HG03565 (cell line): ENCODE results near the gene IFITM10.

Experiments used
- ATAC-seq: cut with Tn5 transposase; IDR thresholded peaks from one replicate; pipeline ENCODE4 v1.9.1; 2021; ENCODE audit warnings: mild to moderate bottlenecking, moderate library complexity; ENCODE audit not compliant: unreplicated experiment

Gene IFITM10

DNA sequence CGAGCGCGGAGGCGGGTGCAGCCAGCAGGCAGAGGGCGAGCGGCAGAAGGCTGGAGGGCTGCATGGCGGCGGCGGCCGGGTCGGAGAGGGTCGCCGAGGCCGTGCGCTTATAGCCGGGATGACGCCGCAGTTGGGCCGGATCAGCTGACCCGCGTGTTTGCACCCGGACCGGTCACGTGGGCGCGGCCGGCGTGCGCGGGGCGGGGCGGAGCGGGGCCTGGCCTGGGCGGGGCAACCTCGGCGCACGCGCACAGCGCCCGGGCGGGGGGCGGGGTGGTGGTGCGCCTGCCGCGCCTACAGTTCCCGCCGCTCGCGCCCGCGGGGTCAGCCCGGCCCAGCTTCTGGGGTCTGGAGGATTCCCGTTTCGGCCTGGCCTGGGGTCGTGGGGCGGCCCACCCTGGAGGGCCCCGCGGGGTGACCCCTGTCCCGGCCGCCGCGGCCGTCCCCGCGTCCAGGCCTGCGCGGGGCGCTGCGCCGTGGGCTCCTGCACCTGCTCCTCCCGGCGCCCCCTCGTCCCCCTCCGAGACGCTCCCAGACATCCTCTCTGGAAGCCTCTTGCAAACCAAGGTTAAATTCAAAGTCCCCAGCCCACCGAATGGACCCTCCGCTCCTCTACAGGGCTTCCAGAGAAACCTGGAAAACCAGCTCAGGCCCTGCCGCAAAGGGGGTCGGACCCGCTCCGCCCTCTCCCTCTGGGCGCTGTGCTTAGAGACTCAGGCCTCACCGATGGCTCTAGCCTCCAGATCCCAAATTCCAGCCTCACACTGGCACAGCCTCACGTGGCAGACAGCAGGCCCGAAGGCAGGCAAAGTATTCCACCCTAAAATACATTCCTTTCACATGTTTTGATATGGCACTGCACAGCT, 13.6 kb upstream of the IFITM10 start, which contains the start of gene CTSD:
CTSD (minus strand) TSS at position 132 of the 866 bp plus-strand sequence; CDS start at position 64, 68 bp downstream.
- peak; percentile 62 for ATAC-seq

DNA sequence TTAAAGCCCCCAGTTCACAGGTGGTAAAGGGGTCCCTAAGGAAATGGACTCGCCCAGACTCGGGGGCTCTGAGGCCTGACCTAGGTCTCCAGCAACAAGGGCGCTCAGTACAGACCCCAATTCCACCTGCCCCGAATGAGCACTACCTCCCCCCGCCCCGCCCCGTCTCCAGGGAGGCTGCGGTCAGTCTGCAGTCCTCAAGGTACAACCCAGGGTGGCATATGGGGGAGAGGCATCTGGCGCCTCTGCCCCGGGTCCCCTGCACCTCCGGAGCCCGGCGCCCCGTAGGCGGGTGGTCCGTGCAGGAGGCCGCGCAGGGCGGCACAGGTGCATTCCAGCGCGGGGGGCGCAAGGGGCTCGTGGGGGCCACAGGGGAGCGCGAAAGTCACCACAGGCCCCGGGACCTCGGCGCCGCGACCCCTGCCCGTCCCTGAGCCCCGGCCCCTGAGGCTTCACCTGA, 13.0 kb upstream of the IFITM10 start:
- ATAC-seq, result peak; percentile 18

DNA sequence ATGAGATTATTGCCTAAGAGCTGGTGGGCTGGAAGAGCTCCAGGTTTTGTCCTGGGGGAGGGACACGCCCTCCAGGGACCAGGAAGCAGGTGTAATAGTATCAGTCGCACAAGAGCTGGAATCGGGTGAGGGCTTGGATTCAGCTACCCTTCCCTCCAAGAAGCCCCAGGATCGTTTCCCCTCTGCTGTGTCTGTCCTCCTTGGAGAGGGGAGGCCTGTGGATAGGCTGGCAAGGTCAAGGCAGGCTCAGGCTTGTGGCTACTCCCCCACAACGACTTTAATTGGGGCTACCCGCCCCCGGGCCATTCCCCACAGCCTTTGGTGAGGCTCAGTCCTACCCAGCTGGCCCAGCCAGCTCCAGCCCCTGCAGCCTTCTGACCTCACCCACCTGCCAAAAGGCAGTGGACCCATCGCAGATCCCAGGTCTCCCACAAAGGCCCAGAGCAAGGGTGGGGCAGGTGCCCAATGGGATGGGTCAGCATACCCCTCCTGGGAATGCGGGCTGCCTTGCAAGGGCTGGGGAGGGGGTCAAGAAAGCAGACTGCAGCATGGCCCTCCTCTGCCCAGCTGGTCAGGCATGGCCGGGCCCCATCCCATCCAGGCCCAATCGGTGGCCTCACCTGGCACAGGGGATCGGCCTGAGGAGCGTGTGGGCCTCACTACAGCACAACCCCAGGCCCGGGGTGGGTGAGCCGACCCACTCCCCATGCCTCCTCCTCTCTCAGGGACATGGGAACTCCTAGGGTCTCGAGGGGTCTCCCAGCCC, 12.3 kb upstream of the IFITM10 start:
- ATAC-seq, result no peak

DNA sequence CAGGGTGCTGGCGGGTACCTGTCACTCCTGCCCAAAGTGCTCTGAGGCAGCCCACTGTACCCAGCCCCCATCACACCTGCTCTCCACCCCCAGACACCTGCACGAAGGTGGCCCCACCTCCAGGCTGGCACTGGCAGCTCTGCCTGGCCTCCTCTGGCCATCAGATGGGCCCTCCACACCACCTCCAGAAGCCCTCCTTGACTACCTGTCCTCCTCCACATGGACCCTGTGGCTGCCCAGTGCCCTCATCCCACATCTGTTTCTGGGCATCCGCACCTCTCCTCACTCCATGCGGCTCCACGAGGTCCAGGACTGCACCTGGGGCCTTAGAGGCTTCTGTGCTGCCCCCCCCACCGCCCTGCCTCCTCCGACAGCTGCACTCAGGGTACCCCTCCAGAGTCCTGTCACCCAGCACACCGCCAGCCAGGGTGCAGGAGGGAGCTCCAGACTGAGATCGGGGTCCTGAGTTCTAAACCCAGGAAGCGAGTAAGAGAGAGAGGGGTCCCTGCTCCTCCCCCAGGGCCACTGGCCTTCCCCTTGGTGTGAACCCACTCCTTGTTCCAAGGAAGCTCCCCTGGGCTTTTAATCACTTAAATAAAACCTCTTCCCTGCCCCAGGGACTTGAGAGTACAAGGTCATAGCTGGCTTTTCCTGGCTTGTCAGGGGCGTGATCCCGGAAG, 11.6 kb upstream of the IFITM10 start:
- no peak for ATAC-seq

DNA sequence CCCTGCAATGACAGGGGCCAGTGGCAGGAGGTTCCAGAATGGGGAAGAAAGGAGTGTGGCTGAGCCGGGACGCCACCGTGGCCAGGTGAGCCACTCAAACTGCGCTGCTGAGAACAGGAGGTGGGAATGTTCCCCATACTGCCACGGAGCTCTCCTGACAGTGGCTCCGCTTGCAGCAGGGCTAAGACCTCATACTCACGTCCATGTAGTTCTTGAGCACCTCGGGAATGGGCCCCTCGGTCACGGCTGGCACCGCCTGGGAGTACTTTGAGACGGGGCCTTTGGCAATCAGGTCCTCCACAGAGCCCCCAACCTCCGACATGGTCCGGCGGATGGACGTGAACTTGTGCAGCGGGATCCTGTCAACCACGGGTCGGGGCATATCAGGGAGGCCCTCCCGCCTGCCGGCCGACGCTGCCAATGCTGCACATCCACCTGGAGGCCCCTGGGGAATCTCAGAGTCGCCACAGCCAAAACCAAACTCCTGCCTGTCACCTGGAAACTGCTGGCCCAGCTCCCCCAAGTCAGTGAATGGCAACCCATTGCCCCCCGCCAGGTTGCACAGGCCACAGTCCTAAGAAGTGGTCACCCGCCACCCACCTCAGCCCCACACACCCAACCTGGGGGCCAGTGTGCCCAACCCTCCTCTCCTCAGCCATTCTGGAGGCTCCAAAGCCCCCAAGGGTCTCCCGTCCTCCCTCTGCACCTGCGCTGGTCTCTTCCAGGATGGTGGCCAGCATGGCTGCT, 10.9 kb upstream of the IFITM10 start:
- no peak for ATAC-seq

DNA sequence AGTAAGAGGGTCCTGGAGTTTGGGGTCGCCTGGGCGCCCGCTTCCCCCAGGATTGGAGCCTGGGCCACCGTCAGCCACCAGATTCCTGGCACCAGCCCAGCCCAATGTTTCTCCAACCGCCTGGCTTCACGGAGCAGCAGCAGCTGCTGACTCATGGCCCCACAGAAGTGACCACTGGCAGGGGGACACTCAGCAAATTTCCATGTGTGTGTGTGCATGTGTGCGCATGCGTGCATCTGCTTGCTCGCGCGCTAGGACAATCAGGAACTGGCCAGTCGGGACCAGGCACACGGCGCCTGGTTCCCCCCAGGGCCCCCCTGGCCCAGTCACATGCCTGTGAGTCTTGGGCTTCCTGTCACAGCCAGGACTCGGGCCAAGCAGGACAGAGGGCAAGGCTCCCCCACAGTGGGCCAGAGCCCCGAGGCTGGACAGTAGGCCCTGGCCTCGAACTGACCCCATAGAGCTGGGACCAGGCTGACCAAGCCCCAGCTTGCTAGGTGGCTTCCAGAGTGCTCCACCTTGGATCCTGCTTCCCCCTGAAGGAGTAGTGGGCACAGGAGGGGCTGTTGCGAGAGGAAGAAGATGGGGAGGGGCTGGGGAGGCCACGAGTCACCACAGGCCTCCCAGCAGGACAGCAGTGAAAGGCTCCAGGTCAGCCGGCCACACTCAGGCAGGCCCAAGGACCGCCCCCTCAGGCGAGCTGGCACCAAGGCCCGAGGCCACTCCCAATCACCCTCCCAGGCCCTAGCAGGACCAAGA, 10.1 kb upstream of the IFITM10 start:
- no peak for ATAC-seq

DNA sequence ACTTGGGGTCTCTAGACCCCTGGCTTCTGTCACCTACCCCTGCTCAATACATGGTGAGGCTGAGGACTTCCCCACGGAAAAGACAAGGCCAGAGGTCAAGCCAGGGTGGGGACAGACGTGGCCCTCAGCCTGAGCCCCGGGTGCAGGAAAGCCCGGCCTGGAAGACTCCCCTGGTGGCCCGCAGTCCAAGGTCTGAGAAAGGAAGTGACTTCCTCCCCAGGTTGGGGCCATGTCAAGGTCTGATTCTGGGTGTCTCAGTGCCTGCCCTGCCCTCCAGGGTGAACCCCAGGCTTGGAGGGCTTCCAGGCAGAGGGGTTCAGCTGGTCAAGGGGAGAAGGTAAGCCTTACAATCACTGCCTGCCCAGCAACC, 9.4 kb upstream of the IFITM10 start:
- no peak for ATAC-seq

DNA sequence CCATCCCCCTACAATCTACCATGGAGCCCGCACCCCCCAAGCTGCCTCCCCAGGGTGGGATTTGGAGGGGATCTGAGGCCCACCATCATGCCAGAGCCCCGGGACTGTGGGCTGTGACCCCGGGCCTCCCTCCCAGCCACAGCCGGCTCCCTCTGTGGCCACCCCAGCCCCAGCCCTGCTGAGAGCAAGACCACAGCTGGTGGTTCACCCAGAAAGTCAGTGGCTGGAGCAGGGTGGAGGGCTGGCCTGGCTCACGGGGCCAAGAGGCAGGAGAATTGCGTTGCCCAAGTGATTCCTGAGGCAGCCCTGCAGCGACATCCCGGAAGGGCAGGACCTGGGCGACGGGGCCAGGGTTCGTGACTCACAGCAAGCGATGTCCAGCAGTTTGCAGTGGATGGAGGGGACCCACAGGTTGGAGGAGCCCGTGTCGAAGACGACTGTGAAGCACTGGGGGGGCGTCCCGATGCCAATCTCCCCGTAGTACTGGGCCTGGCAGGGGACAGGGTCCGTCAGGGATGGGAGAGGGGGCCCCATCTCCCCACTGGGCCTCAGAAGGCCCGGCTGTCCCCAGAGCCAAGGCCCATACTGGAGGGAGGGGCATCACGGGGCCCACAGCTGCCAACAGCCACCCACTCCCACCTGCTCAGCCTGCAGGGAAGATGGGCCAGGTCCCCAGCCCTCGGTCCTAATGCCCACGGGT, 8.9 kb upstream of the IFITM10 start:
- ATAC-seq, result no peak

DNA sequence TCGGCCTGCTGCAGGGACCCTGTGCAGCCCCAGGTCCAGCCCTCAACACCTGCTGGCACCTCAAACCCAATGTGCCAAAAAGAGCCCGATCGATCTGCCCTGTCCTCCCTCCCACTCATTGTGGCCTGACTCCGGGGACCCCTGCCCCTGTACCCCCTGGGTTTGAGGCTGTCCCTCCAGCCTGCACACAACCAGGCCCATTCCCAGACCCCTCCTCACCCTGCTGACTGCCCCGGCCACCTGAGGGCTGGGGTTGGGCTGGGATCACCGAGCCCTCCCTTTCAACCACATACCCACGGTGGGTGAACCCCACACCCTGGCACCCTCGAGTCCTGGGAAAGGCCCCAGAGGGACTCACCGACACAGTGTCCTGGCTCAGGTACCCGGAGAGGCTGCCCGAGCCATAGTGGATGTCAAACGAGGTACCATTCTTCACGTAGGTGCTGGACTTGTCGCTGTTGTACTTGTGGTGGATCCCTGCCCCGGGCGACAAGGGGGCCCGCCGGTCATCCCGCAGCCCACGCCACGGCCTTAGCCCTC, 8.3 kb upstream of the IFITM10 start:
- no peak for ATAC-seq

DNA sequence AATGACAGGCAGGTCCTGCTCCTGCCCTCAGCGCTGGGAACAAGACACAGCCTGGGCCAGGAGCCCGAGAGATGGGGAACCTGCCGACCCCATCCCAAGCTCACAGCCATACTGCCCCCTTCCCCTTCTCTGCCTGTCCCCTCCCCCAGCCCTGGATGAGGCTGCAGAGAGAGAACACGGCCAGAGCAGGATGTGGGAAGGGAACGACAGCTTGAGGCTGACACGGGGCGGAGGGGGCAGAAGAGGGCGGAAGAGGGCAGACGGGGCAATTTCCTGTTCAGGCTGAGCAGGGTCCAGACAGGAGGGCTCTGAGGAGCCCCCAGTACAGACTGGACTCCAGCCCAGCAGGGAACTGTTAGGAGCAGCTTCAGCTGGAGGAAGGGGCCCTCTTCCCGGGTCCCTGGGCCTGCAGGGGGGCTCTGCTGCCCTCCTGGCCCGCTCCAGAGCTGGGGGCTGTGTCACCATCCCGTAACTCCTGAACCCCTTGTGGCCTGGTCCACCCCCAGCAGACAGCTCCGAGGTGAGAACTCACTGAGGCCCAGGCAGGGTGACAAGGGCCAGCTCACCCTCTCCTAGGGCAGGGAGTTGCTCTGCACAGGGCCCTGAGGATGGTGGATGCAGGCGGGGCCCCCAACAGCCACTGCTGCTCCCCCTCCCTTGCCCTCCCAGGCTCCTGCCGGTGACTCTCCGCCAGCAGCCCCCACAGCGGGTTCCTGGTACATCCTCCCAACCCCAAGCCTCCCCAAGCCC, 7.6 kb upstream of the IFITM10 start:
- ATAC-seq, result no peak

DNA sequence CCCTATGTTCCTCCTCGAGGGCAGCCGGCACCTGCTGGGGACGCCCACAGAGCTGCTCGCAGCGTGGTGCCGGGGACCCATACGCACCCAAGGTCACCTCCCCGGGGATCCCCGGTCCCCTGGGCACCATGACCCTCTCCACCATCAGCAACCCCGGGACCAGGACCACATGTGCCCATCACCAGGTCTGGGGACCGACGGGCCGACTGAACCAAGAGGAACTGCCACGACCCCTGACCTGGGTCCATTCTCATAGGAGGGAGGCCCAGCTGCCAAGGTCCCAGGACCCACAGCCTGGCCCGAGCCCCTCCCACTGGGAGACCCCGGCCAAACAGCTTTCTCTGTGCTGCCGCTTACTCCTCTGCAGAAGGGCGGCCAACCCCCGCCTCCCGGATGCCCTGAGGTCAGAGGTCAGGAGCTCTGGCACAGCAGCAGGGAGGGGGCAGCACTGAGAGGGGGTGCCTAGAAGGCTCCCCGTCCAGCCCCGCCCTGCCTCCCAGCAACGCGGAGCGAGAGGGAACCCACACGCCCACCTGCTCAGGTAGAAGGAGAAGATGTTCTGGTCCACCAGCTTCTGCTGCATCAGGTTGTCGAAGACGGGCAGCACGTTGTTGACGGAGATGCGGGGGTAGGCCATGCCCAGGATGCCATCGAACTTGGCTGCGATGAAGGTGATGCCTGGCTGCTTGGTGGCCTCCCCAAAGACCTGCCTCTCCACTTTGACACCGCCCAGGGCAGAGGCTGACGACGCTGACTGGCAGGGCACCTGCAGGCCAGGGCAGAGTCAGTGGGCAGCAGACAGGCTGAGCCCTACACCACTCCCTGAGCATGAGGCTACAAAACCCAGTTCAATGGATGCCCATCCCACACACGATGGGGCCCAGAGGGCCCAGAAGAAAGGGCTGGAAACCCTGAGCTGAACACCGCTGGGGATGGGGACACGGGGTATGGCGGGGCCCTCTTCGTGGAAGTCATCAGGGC, 6.7 kb upstream of the IFITM10 start:
- no peak for ATAC-seq

DNA sequence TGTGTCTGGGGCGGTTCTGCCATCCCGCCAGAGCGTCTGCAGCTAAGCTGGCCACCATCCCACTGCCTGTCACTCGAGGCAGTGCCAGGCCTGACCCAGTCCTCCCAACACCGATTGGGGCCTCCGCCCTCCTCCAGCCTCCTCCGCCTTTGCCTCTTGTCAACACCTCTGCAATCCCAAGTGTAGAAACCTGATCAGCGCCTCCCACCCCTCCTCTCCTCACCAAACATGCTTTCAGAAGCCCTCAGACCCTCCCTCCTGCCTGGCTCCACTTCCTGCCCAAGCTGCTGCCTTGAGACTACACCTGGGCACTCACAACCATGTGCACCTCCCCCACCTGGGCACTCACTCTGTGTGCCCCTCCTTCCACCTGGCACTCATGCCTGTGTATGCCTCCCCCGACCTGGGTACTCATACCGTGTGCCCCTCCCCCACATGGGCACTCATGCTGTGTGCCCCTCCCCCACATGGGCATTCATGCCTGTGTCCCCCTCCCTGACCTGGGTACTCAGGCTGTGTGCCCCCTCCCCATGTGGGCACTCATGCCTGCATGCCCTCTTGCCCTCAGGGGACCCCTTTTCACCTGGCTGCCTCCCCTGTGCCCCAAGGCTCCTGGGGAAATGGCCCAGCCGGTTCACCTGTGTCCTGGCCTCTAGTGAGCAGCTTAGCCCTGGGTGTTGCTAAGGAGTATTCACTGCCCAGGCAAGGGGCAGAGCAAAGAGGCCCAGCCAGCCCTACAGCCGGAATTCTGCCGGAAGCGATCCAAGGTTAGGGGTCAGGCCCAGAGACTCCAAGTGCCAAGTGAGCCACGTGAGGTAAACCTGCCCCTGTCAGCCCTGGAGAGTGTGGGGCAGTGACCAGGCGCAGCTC, 5.5 kb upstream of the IFITM10 start:
- no peak for ATAC-seq

DNA sequence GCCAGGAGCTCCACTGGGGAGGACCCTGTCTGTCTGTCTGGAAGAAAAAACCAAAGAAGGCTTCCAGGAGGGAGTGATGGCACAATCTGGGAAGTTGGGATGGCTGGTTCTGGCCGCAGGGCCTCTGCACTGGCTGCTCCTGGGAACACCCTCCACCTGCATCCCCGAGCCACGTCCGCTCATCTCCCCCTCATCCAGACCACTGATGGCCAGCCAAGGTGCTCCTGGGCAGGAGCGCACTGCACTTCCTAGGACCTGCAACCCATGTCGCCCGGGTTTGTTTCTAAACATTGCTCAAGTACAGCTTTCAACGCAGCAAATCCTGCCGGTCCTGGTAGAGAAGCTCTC, 4.9 kb upstream of the IFITM10 start:
- no peak for ATAC-seq

DNA sequence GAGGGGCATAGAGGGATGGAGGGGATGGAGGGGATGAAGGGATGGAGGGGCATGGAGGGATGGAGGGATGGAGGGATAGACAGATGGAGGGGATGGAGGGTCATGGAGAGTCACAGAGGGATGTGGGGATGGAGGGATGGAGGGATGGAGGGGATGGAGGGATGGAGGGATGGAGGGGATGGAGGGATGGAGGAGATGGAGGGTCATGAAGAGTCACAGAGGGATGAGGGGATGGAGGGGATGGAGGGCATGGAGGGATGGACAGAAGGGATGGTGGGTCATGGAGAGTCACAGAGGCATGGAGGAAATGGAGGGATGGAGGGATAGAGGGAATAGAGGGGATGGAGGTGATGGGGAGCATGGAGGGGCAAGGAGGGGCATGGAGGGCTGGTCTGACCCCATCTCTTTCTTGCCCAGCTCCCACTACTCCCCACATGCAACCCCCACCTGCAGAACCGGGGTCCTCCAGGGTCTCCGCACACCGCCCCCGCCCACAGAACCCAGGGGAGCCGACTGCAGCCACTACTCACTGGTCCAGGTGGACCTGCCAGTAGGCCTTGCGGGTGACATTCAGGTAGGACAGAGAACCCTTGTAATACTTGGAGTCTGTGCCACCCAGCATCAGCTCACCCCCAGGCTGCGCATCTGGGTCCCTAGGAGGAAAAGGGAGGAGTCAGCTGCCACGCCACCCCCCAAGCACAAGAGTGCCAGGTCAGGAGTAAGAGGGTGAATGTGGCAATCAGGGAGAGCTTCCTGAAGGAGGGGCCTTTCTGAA, 4.2 kb upstream of the IFITM10 start:
- ATAC-seq, result no peak

DNA sequence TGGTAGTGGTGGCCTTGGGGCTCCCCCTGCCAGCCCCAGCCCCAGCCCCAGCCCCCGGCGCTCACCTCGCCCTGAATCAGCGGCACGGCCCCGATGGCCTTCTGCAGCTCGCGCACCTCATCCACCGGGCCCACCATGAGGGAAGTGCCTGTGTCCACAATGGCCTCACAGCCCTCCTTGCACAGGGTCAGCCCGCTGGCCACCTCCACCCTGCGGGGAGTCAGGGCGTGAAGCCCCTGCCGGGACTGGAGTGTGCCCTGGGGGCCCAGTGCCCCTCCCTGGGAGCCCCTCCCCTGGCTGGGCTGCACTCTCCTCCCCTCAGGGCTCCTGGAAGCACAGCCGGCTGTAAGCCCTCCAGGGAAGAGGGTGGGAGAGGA, 3.5 kb upstream of the IFITM10 start:
- no peak for ATAC-seq
